ENCODE results near the gene RTKN.

The RTKN gene

GRCh38 chr2:74415762-74416395, 25.9 kb downstream of the RTKN start:
- no peak for DNase-seq

GRCh38 chr2:74414881-74415761, 26.6 kb downstream of the RTKN start:
- no peak for DNase-seq

- no peak for DNase-seq
These were observed 27.3 kb downstream of the RTKN start for GRCh38 chr2:74414441-74414840.

- DNase-seq = no peak
These were observed 28.6 kb downstream of the RTKN start for GRCh38 chr2:74413001-74413698.

GRCh38 chr2:74407682-74408081, 34.1 kb downstream of the RTKN start:
- no peak for DNase-seq

GRCh38 chr2:74406035-74406434, 35.7 kb downstream of the RTKN start:
- DNase-seq = no peak

- no peak for DNase-seq
These were observed 39.8 kb downstream of the RTKN start for GRCh38 chr2:74401891-74402290.

GRCh38 chr2:74399785-74400184, 42.0 kb downstream of the RTKN start:
- DNase-seq = peak in 1 of 2 experiments; percentile 37

- DNase-seq = no peak
These were observed 45.6 kb downstream of the RTKN start for GRCh38 chr2:74396149-74396548.

GRCh38 chr2:74393525-74393924, 48.2 kb downstream of the RTKN start:
- no peak for DNase-seq

- no peak for DNase-seq
These were observed 49.3 kb downstream of the RTKN start for GRCh38 chr2:74392449-74392743.

GRCh38 chr2:74391580-74392448, 49.9 kb downstream of the RTKN start:
- peak; percentile 49 to 87 for DNase-seq

- DNase-seq = peak in 1 of 2 experiments; percentile 34
These were observed 50.5 kb downstream of the RTKN start for GRCh38 chr2:74391209-74391579.

- DNase-seq = no peak
These were observed 51.1 kb downstream of the RTKN start for GRCh38 chr2:74390606-74391005.

GRCh38 chr2:74387346-74387745, 54.4 kb downstream of the RTKN start:
- no peak for DNase-seq

GRCh38 chr2:74385396-74385795, 56.3 kb downstream of the RTKN start:
- DNase-seq = no peak

GRCh38 chr2:74384051-74384450, 57.7 kb downstream of the RTKN start:
- DNase-seq = no peak

- no peak for DNase-seq
These were observed 58.5 kb downstream of the RTKN start for GRCh38 chr2:74383254-74383653.

- DNase-seq = no peak
These were observed 60.0 kb downstream of the RTKN start for GRCh38 chr2:74381751-74382150.

GRCh38 chr2:74379851-74380789, 61.6 kb downstream of the RTKN start, which contains the start of gene DCTN1:
TSS of gene DCTN1 (minus strand) at chr2:74380311. CDS start at chr2:74380037, 274 bp downstream.
- no peak for DNase-seq

- no peak for DNase-seq
These were observed 63.7 kb downstream of the RTKN start for GRCh38 chr2:74378007-74378406.

- no peak for DNase-seq
These were observed 65.9 kb downstream of the RTKN start for GRCh38 chr2:74375838-74376237.

All from SW 1271 (cell line).